Measurements from ENCODE around the gene FEN1.
A peak's percentile ranks its signal among the peaks of the same experiment; 100 is the strongest.

FEN1 gene

GRCh38 chr11:61775106-61775505 is 17.6 kb upstream of the FEN1 start:
- DNase-seq (no peak), ATAC-seq (no peak)

- ATAC-seq: no peak
- DNase-seq: no peak
Observed at GRCh38 chr11:61775606-61776554, 16.8 kb upstream of the FEN1 start.

GRCh38 chr11:61776561-61777075 is 16.1 kb upstream of the FEN1 start:
- peak; percentile 78 for DNase-seq
- ATAC-seq: peak; percentile 68

GRCh38 chr11:61777234-61778090 is 15.2 kb upstream of the FEN1 start:
- DNase-seq (peak; percentile 68), ATAC-seq (no peak)

GRCh38 chr11:61778357-61778886 is 14.3 kb upstream of the FEN1 start:
- no peak for DNase-seq
- no peak for ATAC-seq

- no peak for DNase-seq
- no peak for ATAC-seq
Observed at GRCh38 chr11:61778920-61779650, 13.6 kb upstream of the FEN1 start.

- DNase-seq (no peak), ATAC-seq (no peak)
Observed at GRCh38 chr11:61779666-61780525, 12.8 kb upstream of the FEN1 start.

GRCh38 chr11:61780581-61781162 is 12.0 kb upstream of the FEN1 start:
- ATAC-seq (no peak), DNase-seq (no peak)

GRCh38 chr11:61781585-61781984 is 11.1 kb upstream of the FEN1 start:
- DNase-seq: no peak
- ATAC-seq: no peak

- ATAC-seq (no peak), DNase-seq (no peak)
Observed at GRCh38 chr11:61782299-61782698, 10.4 kb upstream of the FEN1 start.

- DNase-seq: no peak
- no peak for ATAC-seq
Observed at GRCh38 chr11:61782841-61783240, 9.9 kb upstream of the FEN1 start.

- DNase-seq (no peak), ATAC-seq (no peak)
Observed at GRCh38 chr11:61783717-61784505, 8.8 kb upstream of the FEN1 start.

GRCh38 chr11:61784506-61784805 is 8.3 kb upstream of the FEN1 start:
- ATAC-seq: no peak
- DNase-seq: no peak

GRCh38 chr11:61785837-61786402 is 6.8 kb upstream of the FEN1 start:
- DNase-seq (no peak), ATAC-seq (no peak)

- DNase-seq (no peak), ATAC-seq (no peak)
Observed at GRCh38 chr11:61787928-61788491, 4.7 kb upstream of the FEN1 start.

GRCh38 chr11:61791737-61792309 is 888 bp upstream of the FEN1 start:
- peak; percentile 41 for ATAC-seq
- DNase-seq: peak; percentile 60

GRCh38 chr11:61793083-61793828 is 545 bp downstream of the FEN1 start:
- DNase-seq (peak; percentile 23), ATAC-seq (peak; percentile 25)

- ATAC-seq: no peak
- no peak for DNase-seq
Observed at GRCh38 chr11:61793829-61794204, 1.1 kb downstream of the FEN1 start.

Data from stimulated activated naive CD8-positive, alpha-beta T cell treated with anti-CD3 and anti-CD28 coated beads, Interleukin-15, Interleukin-2, amounts not matched to agents 100 U/mL and 50 U/mL, for 24 hours (primary cell).